ENCODE results near the gene DHX15. TPM values are rescaled to one million over a fixed set of nuclear protein-coding genes. Genes with fewer than 3 reads are reported as not detected.

The DHX15 gene
- total RNA-seq, 2 donors from 2014 or later: 193 to 195 TPM

- H3K36me3 ChIP-seq (ENCODE audit: control insufficient read depth, insufficient read depth, low read length): no peaks in the 10 kb centered on the region
- Mint-ChIP-seq H3K4me3 (no peak overlapping the region), H3K27me3 (ENCODE audit: insufficient read depth) (peaks cover 5% of the 10 kb centered on the region), H3K36me3 (ENCODE audit: low read depth) (peaks cover 4% of the 10 kb centered on the region), H3K4me1 (peaks cover 16% of the 10 kb centered on the region), H3K27ac (no peak overlapping the region), H3K9me3 (peaks cover 11% of the 10 kb centered on the region)
- H3K9me3 ChIP-seq (ENCODE audit: control insufficient read depth, low read length): no peaks in the 10 kb centered on the region
- no peak overlapping the region for H3K9ac ChIP-seq (ENCODE audit: extremely low read depth, low read length, poor library complexity, severe bottlenecking)
- DNase-seq: no peak
- no peak overlapping the region for H3K27ac ChIP-seq (ENCODE audit: low read depth, low read length)
- no peaks in the 10 kb centered on the region for H3K27me3 ChIP-seq (ENCODE audit: control insufficient read depth, insufficient read depth, low read length, poor library complexity, severe bottlenecking)
- H3K4me3 ChIP-seq (ENCODE audit: low read length): no peak overlapping the region
- H3K4me1 ChIP-seq (ENCODE audit: control insufficient read depth, insufficient read depth, low read length): no peaks in the 10 kb centered on the region
- WGBS, 2 experiments (ENCODE audit: insufficient coverage in 1 of 2, insufficient read length in 1 of 2): 95 to 96% methylated on average over 6 of the region's 6 CpGs
- no peak for TF ChIP-seq CTCF (conservative IDR thresholded peaks at IDR 0.05)
Observed at GRCh38 chr4:24496597-24496996, 87.8 kb downstream of the DHX15 start.

GRCh38 chr4:24495388-24495787 is 89.0 kb downstream of the DHX15 start:
- no peak overlapping the region for H3K4me3 ChIP-seq (ENCODE audit: low read length)
- Mint-ChIP-seq H3K4me3 (no peak overlapping the region), H3K36me3 (ENCODE audit: low read depth) (peaks cover 4% of the 10 kb centered on the region), H3K27me3 (ENCODE audit: insufficient read depth) (peaks cover 3% of the 10 kb centered on the region), H3K9me3 (peaks cover 11% of the 10 kb centered on the region), H3K4me1 (peaks cover 4% of the 10 kb centered on the region), H3K27ac (no peak overlapping the region)
- no peaks in the 10 kb centered on the region for H3K4me1 ChIP-seq (ENCODE audit: control insufficient read depth, insufficient read depth, low read length)
- H3K36me3 ChIP-seq (ENCODE audit: control insufficient read depth, insufficient read depth, low read length): no peaks in the 10 kb centered on the region
- no peak overlapping the region for H3K9ac ChIP-seq (ENCODE audit: extremely low read depth, low read length, poor library complexity, severe bottlenecking)
- H3K27ac ChIP-seq (ENCODE audit: low read depth, low read length): no peak overlapping the region
- H3K9me3 ChIP-seq (ENCODE audit: control insufficient read depth, low read length): no peaks in the 10 kb centered on the region
- no peaks in the 10 kb centered on the region for H3K27me3 ChIP-seq (ENCODE audit: control insufficient read depth, insufficient read depth, low read length, poor library complexity, severe bottlenecking)
- no peak for TF ChIP-seq CTCF (conservative IDR thresholded peaks at IDR 0.05)
- DNase-seq: no peak
- WGBS, 2 experiments (ENCODE audit: insufficient coverage in 1 of 2, insufficient read length in 1 of 2): 91 to 94% methylated on average over 1 of the region's 1 CpG

- Histone ChIP-seq H3K27ac (ENCODE audit: low read depth, low read length) (no peak overlapping the region), H3K9me3 (ENCODE audit: control insufficient read depth, low read length) (no peaks in the 10 kb centered on the region), H3K9ac (ENCODE audit: extremely low read depth, low read length, poor library complexity, severe bottlenecking) (no peak overlapping the region), H3K36me3 (ENCODE audit: control insufficient read depth, insufficient read depth, low read length) (no peaks in the 10 kb centered on the region), H3K4me3 (ENCODE audit: low read length) (no peak overlapping the region), H3K4me1 (ENCODE audit: control insufficient read depth, insufficient read depth, low read length) (peaks cover 6% of the 10 kb centered on the region), H3K27me3 (ENCODE audit: control insufficient read depth, insufficient read depth, low read length, poor library complexity, severe bottlenecking) (no peaks in the 10 kb centered on the region)
- H3K9me3 Mint-ChIP-seq: peaks cover 11% of the 10 kb centered on the region
- 74 to 90% methylated on average over 2 of the region's 2 CpGs for WGBS, 2 experiments (ENCODE audit: insufficient coverage in 1 of 2, insufficient read length in 1 of 2)
- H3K4me1 Mint-ChIP-seq: peaks cover 12% of the 10 kb centered on the region
- no peak overlapping the region for H3K4me3 Mint-ChIP-seq
- no peak for TF ChIP-seq CTCF (conservative IDR thresholded peaks at IDR 0.05)
- peaks cover 11% of the 10 kb centered on the region for H3K27me3 Mint-ChIP-seq (ENCODE audit: insufficient read depth)
- no peak overlapping the region for H3K27ac Mint-ChIP-seq
- H3K36me3 Mint-ChIP-seq (ENCODE audit: low read depth): peaks cover 4% of the 10 kb centered on the region
- no peak for DNase-seq
Observed at GRCh38 chr4:24489870-24490269, 94.5 kb downstream of the DHX15 start.
